ENCODE results near the gene HID1.
A peak's percentile ranks its signal among the peaks of the same experiment; 100 is the strongest.

HID1 gene

DNA sequence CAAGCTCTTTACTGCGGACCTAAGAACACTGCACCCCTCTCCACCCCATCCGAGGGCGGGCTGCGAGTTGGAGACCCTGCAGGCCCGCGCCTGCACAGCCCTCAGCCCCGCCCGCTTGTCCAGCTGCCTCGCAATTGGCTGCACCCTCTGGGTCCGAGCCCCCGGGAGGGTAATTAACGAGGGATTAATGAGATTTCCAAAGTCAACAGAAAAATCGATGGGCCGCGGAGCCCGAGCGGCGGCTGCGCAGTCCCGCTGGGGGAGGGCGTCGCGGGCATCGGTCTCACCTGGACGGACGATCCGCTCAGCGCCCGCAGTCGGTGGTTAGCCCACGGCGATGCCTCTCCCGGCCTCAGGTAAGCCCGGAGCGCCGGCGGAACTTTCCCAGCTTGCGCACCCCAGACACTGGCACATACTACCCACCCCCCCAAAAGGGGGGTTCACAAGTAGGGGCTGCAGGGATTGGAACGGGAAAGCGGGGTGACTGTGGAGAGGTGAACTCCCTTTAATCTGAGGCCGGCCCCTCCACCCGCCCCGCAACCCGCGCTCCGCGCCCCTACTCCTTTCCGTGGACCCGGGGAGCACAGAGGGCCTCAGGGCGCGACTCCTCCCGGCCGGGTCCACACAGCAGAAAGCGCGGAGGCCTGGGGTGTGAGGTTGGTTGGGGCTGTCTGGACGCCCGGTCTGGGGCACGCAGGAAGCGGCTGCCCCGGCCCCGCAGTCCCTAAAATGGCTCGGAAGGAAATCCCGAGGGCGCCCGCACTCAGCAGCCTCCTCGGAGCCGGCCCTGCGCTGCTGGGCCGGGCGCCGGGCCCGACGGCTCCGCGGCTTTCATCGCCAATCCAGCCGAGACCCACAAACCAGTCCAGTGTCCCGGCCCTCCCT lies 36.7 kb downstream of the HID1 start, which contains the start of gene OTOP3:
OTOP3 (plus strand) TSS at position 314 of the 885 bp plus-strand sequence; CDS start at position 338, 24 bp downstream.
- no peak for DNase-seq
- intact Hi-C loops (cut with DNase I), result no loop called here

GRCh38 chr17:74935048-74935447 lies 37.5 kb downstream of the HID1 start:
- intact Hi-C loops (cut with DNase I), result no loop called here
- no peak for DNase-seq

DNA sequence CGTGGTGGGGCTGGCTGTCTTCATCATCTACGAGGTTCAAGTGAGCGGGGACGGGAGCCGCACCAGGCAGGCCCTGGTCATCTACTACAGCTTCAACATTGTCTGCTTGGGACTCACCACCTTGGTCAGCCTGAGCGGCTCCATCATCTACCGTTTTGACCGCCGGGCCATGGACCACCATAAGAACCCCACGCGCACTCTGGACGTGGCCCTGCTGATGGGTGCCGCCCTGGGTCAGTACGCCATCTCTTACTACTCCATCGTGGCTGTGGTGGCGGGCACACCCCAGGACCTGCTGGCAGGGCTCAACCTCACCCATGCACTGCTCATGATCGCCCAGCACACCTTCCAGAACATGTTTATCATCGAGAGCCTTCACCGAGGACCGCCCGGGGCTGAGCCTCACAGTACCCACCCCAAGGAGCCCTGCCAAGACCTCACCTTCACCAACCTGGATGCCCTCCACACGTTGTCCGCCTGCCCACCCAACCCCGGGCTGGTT lies 42.0 kb downstream of the HID1 start:
- intact Hi-C loops (cut with DNase I), result no loop called here
- DNase-seq, result no peak

- no peak for DNase-seq
- intact Hi-C loops (cut with DNase I), result no loop called here
Observed at GRCh38 chr17:74928786-74929185, 43.8 kb downstream of the HID1 start.

- no peak for DNase-seq
- intact Hi-C loops (cut with DNase I), result no loop called here
Observed at GRCh38 chr17:74925242-74925641, 47.3 kb downstream of the HID1 start.

GRCh38 chr17:74924250-74924948 lies 48.2 kb downstream of the HID1 start, which contains the start of gene OTOP2:
OTOP2 (plus strand) TSS chr17:74924273; CDS start chr17:74924633, 360 bp downstream.
- intact Hi-C loops (cut with DNase I), result no loop called here

DNA sequence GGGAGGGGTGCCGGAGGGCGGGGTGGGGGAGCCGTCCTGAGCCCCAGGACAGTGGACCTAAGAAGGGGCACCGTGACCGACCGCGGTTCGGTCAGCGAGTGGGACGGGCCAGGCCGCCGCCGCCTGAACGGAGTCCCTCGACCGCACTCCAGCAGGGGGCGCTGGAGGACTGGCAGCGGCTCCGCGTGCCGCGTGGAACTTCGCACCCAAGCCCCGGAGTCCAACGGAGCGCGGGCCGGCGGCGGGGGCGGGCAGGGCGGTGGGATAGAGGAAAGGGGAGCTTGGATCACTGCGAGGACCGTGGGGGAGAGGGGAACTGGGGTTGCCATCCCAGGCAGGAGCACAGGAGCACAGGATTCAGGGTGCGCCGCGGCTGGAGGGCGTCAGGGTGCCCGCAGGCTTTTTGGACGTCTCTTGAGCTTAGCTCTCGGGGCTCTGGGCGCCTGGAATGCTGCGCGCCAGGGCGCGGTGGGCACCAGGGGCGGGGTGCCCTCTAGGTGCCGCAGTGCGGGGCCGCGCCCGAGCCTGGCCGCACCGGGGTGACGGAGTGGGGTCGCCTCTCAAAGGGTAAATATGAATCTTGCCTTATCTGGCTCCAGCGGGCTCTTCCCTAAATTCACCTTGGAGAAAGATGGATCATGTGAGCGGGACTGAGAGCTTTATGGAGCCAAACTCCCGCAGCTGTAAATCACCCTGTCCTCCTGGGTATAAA lies 48.9 kb downstream of the HID1 start:
- peak in 40 of 42 donors; percentile 11 to 85 (median 58) for DNase-seq

More at GRCh38 chr17:74924250-74924948, 48.2 kb downstream of the HID1 start, which contains the start of gene OTOP2:
- DNase-seq, result peak in 14 of 42 donors; percentile 15 to 51 (median 30)

GRCh38 chr17:74922694-74923537 lies 49.6 kb downstream of the HID1 start, which contains the start of gene USH1G:
USH1G (minus strand) TSS chr17:74923255; CDS start chr17:74923073, 182 bp downstream.
- no peak for DNase-seq
- intact Hi-C loops (cut with DNase I), result no loop called here

More for the DNA sequence above, 48.9 kb downstream of the HID1 start:
- intact Hi-C loops (cut with DNase I), result no loop called here

DNA sequence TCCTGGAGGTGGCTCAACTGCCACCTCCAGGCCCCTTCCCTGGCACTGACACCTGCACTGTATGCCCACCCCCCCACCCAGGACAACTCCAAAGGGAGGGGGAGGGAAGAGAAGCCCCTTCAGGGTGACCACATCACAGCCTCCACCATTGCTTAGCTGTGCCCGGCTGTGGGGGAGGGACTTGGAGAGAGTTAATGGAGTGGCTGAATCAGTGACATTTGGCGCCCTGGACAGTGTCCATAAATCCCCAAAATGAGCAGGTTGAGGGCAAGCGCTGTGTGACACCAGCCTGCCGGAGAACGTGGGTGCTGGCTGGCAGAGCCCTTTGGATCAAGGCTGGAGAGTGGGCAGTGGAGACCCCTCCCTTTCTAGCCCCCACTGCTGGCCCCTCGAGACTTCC lies 50.4 kb downstream of the HID1 start:
- intact Hi-C loops (cut with DNase I), result no loop called here
- DNase-seq, result no peak

- no peak for DNase-seq
- intact Hi-C loops (cut with DNase I), result no loop called here
Observed at GRCh38 chr17:74921769-74922168, 50.8 kb downstream of the HID1 start.

DNA sequence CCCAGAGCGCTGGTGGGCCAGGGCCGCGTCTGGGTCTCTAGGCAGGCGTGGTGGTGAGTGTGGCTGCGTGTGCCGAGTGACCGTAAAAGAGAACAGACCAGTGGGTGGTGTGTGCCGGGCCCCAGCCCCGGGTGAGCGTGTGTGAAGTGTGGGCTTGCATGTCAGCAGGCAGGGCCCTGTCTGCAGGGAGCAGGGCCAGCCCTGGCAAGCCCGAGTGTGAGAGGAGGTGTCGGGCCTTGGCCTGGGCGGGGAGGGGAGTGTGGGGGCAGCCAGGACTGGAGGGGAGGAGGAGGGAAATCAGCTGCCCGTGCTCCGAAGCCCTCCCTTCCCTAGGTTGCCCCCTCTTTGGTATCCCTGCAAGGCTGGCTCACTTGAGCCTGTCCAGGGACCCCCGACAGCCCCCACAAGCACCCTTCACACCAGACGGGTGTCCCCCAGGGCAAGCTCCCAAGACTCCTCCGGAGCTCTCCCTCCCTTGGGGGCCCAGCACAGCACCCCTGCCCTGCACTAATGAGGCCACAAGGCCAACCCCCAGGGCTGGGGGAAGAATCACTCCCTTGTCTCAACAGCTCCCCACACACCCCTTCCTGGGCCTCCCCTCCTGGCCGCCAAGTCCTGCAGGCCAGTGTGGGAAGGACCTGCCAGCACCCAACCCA lies 51.4 kb downstream of the HID1 start:
- intact Hi-C loops (cut with DNase I), result no loop called here
- no peak for DNase-seq

GRCh38 chr17:74920642-74921025 lies 51.9 kb downstream of the HID1 start:
- DNase-seq, result no peak
- intact Hi-C loops (cut with DNase I), result no loop called here

DNA sequence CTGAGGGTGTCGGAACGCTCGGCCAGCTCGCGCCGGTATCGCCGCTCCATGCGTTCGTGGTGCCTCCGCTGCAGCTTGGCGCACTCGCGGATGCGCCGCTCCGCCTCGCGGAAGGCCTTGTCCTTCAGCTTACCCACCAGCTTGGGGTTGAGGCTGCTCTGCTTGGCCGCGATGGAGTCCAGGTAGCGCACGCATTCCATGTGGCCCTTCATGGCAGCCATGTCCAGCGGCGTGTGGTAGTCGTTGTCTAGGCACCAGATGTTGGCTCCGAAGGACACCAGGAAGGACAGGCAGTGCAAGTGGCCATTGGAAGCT lies 52.3 kb downstream of the HID1 start:
- DNase-seq, result no peak
- intact Hi-C loops (cut with DNase I), result no loop called here

DNA sequence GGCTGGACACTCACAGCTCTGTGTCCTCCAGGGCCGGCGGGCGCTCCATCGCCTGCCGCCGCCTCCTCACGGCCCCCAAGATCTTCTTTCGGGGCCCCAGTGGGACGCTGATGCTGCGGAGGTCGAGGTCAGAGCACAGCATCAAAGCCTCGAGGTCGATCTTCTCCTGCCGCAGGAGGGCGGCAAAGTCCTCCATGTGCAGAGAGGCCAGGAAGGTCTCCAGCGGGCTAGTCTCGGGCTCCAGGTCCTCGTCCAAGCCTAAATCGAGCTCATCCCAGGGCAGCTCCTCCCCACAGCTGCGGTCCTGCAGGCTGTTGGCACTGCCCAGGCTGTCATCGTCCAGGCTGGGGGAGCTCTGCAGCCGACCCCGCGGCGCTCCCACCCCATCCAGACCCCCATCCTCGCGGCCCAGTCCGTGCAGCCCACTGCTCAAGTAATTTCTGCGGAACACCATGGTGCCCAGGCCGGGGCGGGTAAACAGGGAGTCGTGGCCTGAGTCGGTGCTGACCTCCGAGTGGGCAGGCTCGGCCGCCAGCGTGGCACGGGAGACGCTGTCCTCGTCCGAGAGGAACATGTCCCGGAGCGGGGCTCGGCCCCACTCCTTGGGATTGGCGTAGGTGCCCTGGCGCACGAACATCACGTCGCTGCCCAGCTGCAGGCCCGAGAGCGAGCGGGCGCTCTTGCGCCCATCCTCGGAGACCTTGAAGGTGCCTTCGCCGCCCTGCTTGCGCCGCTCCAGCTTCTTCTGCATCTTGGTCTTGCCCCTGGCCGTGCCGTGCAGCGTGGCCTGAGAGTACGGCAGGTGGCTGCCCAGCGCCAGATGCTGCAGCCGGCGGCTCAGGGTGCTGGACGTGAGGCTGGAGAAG lies 52.9 kb downstream of the HID1 start:
- DNase-seq, result peak in 17 of 42 donors; percentile 13 to 78 (median 31)
- intact Hi-C loops (cut with DNase I), result no loop called here

DNA sequence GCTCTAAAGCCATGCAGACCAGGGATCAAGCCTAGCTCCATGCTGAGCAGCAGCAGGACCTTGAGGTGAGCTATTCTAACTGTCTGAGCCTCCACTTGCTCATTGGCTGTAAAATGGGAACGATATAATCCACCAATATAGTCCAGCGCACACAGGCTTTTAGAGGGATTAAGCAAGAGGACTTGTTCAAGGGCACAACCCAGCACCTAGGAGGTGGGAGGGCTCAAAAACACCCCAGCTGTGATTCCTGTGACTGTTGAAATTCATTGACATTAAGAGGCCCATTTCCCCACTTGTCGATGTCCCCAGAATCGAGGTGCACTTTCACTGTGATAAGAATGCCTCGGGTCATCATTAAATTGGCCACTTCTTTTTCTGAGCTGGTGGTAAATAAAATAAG lies 53.7 kb downstream of the HID1 start:
- intact Hi-C loops (cut with DNase I), result no loop called here
- no peak for DNase-seq

DNA sequence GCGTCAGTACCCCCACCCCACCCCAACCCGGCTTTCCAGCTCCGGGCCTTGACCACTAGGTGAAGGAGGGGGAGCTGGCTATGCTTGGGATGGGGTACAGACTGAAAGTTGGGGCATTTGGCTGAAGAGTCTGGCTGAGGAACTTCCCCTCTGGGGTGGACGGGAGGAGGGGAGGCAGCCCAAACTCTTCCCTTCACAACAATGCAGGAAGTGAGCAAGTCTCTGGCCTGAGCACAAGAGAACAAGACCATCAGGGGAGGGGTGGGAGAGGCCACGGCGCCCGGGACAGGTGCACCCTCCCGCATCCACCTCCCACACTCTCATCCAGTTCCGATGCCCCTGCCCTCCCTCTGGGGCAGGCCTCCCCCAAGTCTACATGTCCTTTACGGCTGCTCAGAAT lies 55.1 kb downstream of the HID1 start:
- DNase-seq, result peak in 4 of 42 donors; percentile 8 to 27 (median 12)
- intact Hi-C loops (cut with DNase I), result no loop called here

- intact Hi-C loops (cut with DNase I), result no loop called here
- no peak for DNase-seq
Observed at GRCh38 chr17:74916851-74917199, 55.7 kb downstream of the HID1 start.

Data from head of caudate nucleus (tissue), 42 donors.